K562 (cell line): ENCODE results near the gene TRMT10B. TPM values are rescaled to one million over a fixed set of nuclear protein-coding genes. Genes with fewer than 3 reads are reported as not detected.

Source experiments
- JUN ChIP-seq, 2 experiments: sonication (generic) in 1 of 2; formaldehyde crosslinking in 1 of 2; IDR thresholded peaks; 2 replicates each; pipeline versions ENCODE4 v1.6.1 to v1.8.0; 2012 to 2022; ENCODE audit warnings: borderline replicate concordance in 2 of 2, mild to moderate bottlenecking in 2 of 2, improper control_type of control experiment in 1 of 2, low read depth in 1 of 2, low read length in 1 of 2, missing genetic modification reagents in 1 of 2
- PCBP2 ChIP-seq: fragments of 200-400 bp; formaldehyde crosslinking; IDR thresholded peaks from 2 replicates; pipeline ENCODE4 v1.6.1; 2018; ENCODE audit warnings: low read length, low read depth, mild to moderate bottlenecking, moderate library complexity; ENCODE audit not compliant: poor library complexity, severe bottlenecking
- PML ChIP-seq: IDR thresholded peaks from 2 replicates; pipeline ENCODE4 v1.6.1; 2012; ENCODE audit warnings: low read length, inconsistent platforms
- RAD51 ChIP-seq: fragments of 450-650 bp; IDR thresholded peaks from 2 replicates; pipeline ENCODE4 v1.7.1; 2016; ENCODE audit warnings: low read depth, mild to moderate bottlenecking, borderline replicate concordance
- TEAD4 ChIP-seq, 2 experiments: sonication (generic) in 1 of 2; formaldehyde crosslinking in 1 of 2; IDR thresholded peaks; 2 replicates each; pipeline versions ENCODE4 v1.6.1 to v1.8.0; 2012 to 2022; ENCODE audit warnings: borderline replicate concordance in 1 of 2, inconsistent platforms in 1 of 2, low read length in 1 of 2, mild to moderate bottlenecking in 1 of 2, missing genetic modification reagents in 1 of 2
- ZKSCAN8 ChIP-seq: fragments of 200-800 bp; sonication (Bioruptor generic); IDR thresholded peaks from 2 replicates; pipeline ENCODE4 v1.6.1; 2016; ENCODE audit warnings: missing genetic modification characterization, missing compliant biosample characterization
- ZNF146 ChIP-seq: IDR thresholded peaks from one replicate; pipeline ENCODE4 v1.6.1; 2018; ENCODE audit warnings: missing compliant biosample characterization; ENCODE audit not compliant: unreplicated experiment
- ZNF408 ChIP-seq: fragments of 250-450 bp; sonication (Bioruptor Pico); IDR thresholded peaks from 2 replicates; pipeline ENCODE4 v1.4.0; 2020; ENCODE audit warnings: low read depth, mild to moderate bottlenecking, moderate library complexity
- ZNF695 ChIP-seq: fragments of 450-650 bp; formaldehyde crosslinking; IDR thresholded peaks from 2 replicates; pipeline ENCODE4 v1.4.0; 2020; ENCODE audit warnings: mild to moderate bottlenecking, moderate library complexity
- ZNF778 ChIP-seq: fragments of 450-650 bp; formaldehyde crosslinking; IDR thresholded peaks from 2 replicates; pipeline ENCODE4 v1.4.0; 2020; ENCODE audit warnings: mild to moderate bottlenecking, moderate library complexity
- polyA plus RNA-seq, 8 experiments: library from polyadenylated mRNA; depleted of rRNA in 4 of 8; stranded (reverse) in 5 of 8; unstranded in 3 of 8; fragments of >200 nt; fragmentation: Nextera tagmentation in 2 of 8; fragmentation: Illumina TruSeq in 1 of 8; extraction: Ambion mirVana in 2 of 8; extraction: Trizol in 1 of 8; gene quantifications; 2 replicates each; pipeline versions ENCODE4 v1.2.1 to v1.2.3, GENCODE V29; 2011 to 2014; ENCODE audit warnings: inconsistent platforms in 1 of 8, missing spikeins in 1 of 8
- total RNA-seq, 7 experiments: library from RNA; depleted of rRNA in 6 of 7; stranded (reverse); fragments of >200 nt in 6 of 7; fragmentation: Illumina TruSeq in 2 of 7; extraction: Trizol in 2 of 7; gene quantifications; 2 replicates each; pipeline versions ENCODE4 v1.2.1 to v1.2.3, GENCODE V29; 2011 to 2021; ENCODE audit warnings: low replicate concordance in 1 of 7
- TF ChIP-seq, protein P1 (sequence below): IDR thresholded peaks from 2 replicates; pipeline ENCODE4 v1.6.1; 2014; ENCODE audit warnings: antibody characterized with exemption
- TF ChIP-seq, protein P2 (sequence below): fragments of 250-450 bp; sonication (Bioruptor Pico); IDR thresholded peaks from 2 replicates; pipeline ENCODE4 v1.5.0; 2021
- TF ChIP-seq, protein P3 (sequence below), 2 experiments: fragments of 450-650 bp; IDR thresholded peaks; 2 replicates each; pipeline ENCODE4 v1.6.1; 2016; ENCODE audit warnings: mild to moderate bottlenecking in 2 of 2, borderline replicate concordance in 1 of 2, low read depth in 1 of 2, moderate library complexity in 1 of 2

The TRMT10B gene
- total and polyA plus RNA-seq, 9 of the 15 experiments (the other 6 are each of a cell fraction or from before 2014, with no cell fraction given), result 2.9 to 13.4 (median 7.0) TPM

DNA sequence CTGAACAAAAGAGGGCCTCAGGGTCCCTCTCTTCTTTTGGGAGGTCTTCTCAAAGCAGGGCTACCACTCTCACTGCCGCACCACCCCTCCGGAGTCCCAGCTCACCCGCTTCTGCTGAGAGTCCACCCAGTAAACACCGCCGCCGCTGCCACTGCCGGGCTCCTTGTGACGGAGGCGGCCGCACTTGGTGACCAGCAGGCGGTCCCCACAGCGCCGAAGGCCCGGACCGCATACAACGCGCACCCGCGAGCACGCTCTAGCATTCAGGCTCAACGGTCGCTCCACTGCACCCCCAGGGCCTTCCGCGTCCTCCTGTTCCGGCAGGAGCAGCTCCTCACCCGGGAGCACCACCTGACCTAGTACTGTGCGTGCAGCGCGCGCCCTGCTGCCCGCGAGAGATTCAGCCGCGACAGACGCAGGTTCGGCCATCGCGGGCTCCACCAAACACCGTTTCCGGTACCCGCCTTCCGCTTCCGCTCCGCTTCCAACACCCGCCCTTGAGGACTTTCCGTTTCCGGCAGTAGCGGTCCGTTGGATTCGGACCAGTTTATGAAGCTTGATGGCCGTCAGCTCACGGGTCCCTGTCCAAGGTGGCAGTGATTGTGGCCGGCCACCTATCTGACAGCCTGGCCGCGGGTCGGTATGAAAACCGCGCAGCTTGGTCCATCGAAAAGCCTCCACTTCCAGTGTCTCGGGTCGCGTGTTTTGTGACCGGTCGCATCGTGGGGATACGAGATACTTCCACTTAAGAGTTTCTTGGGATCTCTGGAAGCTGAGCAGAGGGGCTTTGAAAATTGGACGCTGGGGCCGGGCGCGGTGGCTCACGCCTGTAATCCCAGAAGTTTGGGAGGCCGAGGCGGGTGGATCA, 31.2 kb downstream of the TRMT10B start, which contains the start of gene EXOSC3 (continued):
- TF ChIP-seq, protein P1, sequence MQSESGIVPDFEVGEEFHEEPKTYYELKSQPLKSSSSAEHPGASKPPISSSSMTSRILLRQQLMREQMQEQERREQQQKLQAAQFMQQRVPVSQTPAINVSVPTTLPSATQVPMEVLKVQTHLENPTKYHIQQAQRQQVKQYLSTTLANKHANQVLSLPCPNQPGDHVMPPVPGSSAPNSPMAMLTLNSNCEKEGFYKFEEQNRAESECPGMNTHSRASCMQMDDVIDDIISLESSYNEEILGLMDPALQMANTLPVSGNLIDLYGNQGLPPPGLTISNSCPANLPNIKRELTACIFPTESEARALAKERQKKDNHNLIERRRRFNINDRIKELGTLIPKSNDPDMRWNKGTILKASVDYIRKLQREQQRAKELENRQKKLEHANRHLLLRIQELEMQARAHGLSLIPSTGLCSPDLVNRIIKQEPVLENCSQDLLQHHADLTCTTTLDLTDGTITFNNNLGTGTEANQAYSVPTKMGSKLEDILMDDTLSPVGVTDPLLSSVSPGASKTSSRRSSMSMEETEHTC, result peak; percentile 55; the same call in 1 of the 2 replicates
- TF ChIP-seq TEAD4 (IDR thresholded peaks at IDR 0.05; ENCODE audit: low read length) (peak; percentile 16; the same call in 1 of the 2 replicates), TEAD4 (CRISPR knock-in tag; IDR thresholded peaks at IDR 0.05; ENCODE audit: borderline replicate concordance) (no peak; the same call in 1 of the 2 replicates), ZKSCAN8 (CRISPR knock-in tag) (no peak), ZNF695 (no peak), ZNF408 (CRISPR knock-in tag) (no peak), RAD51 (peak; percentile 59; the same call in 1 of the 2 replicates), ZNF778 (CRISPR knock-in tag) (no peak), JUN (IDR thresholded peaks at IDR 0.05; ENCODE audit: borderline replicate concordance, low read depth, low read length) (no peak; the same call in 1 of the 2 replicates), JUN (CRISPR knock-in tag; IDR thresholded peaks at IDR 0.05; ENCODE audit: borderline replicate concordance) (peak; percentile 81; the same call in 1 of the 2 replicates), PCBP2 (no peak), PML (no peak; the same call in none of the 2 replicates), ZNF146 (CRISPR knock-in tag) (peak; percentile 24)
- TF ChIP-seq, protein P2, sequence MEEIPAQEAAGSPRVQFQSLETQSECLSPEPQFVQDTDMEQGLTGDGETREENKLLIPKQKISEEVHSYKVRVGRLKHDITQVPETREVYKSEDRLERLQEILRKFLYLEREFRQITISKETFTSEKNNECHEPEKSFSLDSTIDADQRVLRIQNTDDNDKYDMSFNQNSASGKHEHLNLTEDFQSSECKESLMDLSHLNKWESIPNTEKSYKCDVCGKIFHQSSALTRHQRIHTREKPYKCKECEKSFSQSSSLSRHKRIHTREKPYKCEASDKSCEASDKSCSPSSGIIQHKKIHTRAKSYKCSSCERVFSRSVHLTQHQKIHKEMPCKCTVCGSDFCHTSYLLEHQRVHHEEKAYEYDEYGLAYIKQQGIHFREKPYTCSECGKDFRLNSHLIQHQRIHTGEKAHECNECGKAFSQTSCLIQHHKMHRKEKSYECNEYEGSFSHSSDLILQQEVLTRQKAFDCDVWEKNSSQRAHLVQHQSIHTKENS (CRISPR knock-in tag), result no peak
- TF ChIP-seq, protein P3, sequence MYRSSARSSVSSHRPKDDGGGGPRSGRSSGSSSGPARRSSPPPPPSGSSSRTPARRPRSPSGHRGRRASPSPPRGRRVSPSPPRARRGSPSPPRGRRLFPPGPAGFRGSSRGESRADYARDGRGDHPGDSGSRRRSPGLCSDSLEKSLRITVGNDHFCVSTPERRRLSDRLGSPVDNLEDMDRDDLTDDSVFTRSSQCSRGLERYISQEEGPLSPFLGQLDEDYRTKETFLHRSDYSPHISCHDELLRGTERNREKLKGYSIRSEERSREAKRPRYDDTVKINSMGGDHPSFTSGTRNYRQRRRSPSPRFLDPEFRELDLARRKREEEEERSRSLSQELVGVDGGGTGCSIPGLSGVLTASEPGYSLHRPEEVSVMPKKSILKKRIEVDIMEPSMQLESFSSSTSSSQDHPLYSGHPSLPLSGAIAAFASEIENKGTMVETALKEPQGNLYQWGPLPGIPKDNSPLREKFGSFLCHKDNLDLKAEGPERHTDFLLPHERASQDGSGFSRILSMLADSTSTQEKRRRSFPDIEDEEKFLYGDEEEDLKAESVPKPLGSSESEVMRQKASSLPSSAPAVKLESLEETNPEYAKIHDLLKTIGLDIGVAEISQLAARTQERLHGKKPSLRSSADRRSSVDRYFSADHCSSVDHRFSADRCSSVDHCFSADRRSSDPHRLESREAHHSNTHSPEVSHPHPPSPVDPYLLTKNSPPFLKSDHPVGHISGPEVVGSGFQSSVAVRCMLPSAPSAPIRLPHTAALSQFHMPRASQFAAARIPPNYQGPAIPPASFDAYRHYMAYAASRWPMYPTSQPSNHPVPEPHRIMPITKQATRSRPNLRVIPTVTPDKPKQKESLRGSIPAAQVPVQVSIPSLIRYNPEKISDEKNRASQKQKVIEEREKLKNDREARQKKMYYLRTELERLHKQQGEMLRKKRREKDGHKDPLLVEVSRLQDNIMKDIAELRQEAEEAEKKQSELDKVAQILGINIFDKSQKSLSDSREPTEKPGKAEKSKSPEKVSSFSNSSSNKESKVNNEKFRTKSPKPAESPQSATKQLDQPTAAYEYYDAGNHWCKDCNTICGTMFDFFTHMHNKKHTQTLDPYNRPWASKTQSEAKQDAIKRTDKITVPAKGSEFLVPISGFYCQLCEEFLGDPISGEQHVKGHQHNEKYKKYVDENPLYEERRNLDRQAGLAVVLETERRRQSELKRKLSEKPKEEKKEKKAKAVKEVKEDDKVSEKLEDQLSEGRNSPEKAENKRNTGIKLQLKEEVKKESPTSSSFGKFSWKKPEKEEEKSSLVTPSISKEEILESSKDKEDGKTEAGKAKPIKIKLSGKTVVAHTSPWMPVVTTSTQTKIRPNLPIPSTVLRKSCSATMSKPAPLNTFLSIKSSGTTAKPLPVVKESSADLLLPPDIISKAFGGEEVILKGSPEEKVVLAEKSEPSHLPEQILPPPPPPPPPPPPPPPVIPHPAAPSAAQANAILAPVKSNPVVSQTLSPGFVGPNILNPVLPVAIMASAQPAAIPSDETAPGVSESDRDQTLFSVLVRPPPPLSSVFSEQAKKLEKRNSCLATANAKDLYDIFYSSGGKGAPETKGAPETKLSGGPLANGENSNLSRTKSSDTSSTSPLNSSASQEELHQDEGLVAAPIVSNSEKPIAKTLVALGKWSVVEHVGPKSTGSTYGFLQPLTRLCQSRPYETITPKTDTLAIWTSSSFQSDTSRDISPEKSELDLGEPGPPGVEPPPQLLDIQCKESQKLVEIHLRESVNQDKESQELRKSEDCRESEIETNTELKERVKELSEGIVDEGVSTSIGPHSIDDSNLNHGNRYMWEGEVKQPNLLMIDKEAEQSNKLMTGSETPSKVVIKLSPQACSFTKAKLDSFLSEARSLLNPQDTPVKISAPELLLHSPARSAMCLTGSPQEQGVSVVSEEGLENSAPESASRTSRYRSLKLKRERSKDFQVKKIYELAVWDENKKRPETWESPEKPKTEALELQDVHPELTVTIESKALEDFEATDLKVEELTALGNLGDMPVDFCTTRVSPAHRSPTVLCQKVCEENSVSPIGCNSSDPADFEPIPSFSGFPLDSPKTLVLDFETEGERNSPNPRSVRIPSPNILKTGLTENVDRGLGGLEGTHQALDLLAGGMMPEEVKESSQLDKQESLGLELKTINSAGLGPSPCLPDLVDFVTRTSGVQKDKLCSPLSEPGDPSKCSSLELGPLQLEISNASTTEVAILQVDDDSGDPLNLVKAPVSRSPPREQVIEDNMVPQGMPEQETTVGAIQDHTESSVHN (IDR thresholded peaks at IDR 0.05; ENCODE audit: borderline replicate concordance in 1 of 2, low read depth in 1 of 2), result no peak
